Prostate gland (tissue), 2 donors: ENCODE measurements around the gene VEGFB. TPM values are rescaled to one million over a fixed set of nuclear protein-coding genes. Genes with fewer than 3 reads are reported as not detected.

Experiments
- DNase-seq: peaks from one replicate; pipeline ENCODE4 v3.0.0-alpha.2; 2019; ENCODE audit warnings: low spot score
- H3K27ac ChIP-seq, 2 donors: fragments of 200-600 bp; sonication (generic); 2 replicates each; pipeline ENCODE4 v1.5.1; 2017 to 2019
- H3K27me3 ChIP-seq: fragments of 200-600 bp; sonication (generic); replicated peaks from 2 replicates; pipeline ENCODE4 v1.5.1; 2019; ENCODE audit not compliant: insufficient read depth
- H3K36me3 ChIP-seq, 2 donors: fragments of 200-600 bp; sonication (generic); 1 replicate in 1 of 2; 2 replicates in 1 of 2; pipeline versions ENCODE4 v1.5.1 to v1.8.1; 2017 to 2019
- H3K4me1 ChIP-seq: fragments of 200-600 bp; sonication (generic); replicated peaks from 2 replicates; pipeline ENCODE4 v1.5.1; 2019
- H3K4me3 ChIP-seq, 2 donors: fragments of 200-600 bp; sonication (generic); 2 replicates each; pipeline ENCODE4 v1.5.1; 2017 to 2019
- H3K9me3 ChIP-seq: fragments of 200-600 bp; sonication (generic); 2 replicates; pipeline ENCODE4 v1.5.1; 2017
- POLR2A ChIP-seq: fragments of 450-650 bp; IDR thresholded peaks from one replicate; pipeline ENCODE4 v1.6.1; 2016; ENCODE audit warnings: antibody characterized with exemption, mild to moderate bottlenecking
- POLR2AphosphoS5 ChIP-seq: sonication (generic); formaldehyde crosslinking; IDR thresholded peaks from one replicate; pipeline ENCODE4 v1.6.1; 2017; ENCODE audit warnings: antibody characterized with exemption
- WGBS: methylation state at CpG from one replicate; pipeline ENCODE4 v1.1.5; 2018; 5-methylcytosine and 5-hydroxymethylcytosine counted together
- intact Hi-C: fragments of 100-400 bp; cut with DNase I; formaldehyde crosslinking; loops from one replicate; pipeline ENCODE4 v1.14.2; 2022
- total RNA-seq, 2 donors: library from RNA; depleted of rRNA; stranded (reverse); fragments of >200 nt; gene quantifications; one replicate each; pipeline ENCODE4 v1.1.0, GENCODE V29; 2016
- TF ChIP-seq, protein P1 (sequence below), 4 experiments: fragments of 200-600 bp in 2 of 4; fragments of 450-650 bp in 2 of 4; sonication (generic) in 2 of 4; IDR thresholded peaks; 1 replicate in 3 of 4; 2 replicates in 1 of 4; pipeline ENCODE4 v1.5.1; 2016 to 2019; ENCODE audit warnings: antibody characterized with exemption in 4 of 4, mild to moderate bottlenecking in 2 of 4, moderate library complexity in 2 of 4

Gene VEGFB
- total RNA-seq, 2 donors from 2014 or later, result 50.9 to 91.2 TPM

DNA sequence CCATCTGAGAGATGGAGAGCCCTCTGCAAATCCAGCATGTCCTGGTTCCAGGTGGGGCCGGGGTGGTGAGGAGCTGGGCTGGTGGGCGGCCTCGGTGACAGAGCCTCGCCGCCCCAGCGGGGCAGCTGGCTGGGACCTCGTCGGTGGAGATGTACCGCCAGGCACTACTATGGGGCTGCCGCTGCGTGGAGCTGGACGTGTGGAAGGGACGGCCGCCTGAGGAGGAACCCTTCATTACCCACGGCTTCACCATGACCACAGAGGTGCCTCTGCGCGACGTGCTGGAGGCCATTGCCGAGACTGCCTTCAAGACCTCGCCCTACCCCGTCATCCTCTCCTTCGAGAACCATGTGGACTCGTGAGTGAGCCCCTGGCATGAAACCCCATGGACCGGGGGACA, 24.0 kb downstream of the VEGFB start:
- Histone ChIP-seq H3K4me1 (no peaks in the 10 kb centered on the region), H3K4me3 (no peak overlapping the region), H3K9me3 (no peaks in the 10 kb centered on the region), H3K27me3 (no peaks in the 10 kb centered on the region), H3K27ac (no peak overlapping the region), H3K36me3 (peaks cover 0 to 19% of the 10 kb centered on the region in 2 donors)
- DNase-seq, result no peak
- intact Hi-C loops, result no loop called here
- TF ChIP-seq, protein P1, sequence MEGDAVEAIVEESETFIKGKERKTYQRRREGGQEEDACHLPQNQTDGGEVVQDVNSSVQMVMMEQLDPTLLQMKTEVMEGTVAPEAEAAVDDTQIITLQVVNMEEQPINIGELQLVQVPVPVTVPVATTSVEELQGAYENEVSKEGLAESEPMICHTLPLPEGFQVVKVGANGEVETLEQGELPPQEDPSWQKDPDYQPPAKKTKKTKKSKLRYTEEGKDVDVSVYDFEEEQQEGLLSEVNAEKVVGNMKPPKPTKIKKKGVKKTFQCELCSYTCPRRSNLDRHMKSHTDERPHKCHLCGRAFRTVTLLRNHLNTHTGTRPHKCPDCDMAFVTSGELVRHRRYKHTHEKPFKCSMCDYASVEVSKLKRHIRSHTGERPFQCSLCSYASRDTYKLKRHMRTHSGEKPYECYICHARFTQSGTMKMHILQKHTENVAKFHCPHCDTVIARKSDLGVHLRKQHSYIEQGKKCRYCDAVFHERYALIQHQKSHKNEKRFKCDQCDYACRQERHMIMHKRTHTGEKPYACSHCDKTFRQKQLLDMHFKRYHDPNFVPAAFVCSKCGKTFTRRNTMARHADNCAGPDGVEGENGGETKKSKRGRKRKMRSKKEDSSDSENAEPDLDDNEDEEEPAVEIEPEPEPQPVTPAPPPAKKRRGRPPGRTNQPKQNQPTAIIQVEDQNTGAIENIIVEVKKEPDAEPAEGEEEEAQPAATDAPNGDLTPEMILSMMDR (IDR thresholded peaks at IDR 0.05), result no peak
- TF ChIP-seq POLR2A (no peak), POLR2AphosphoS5 (no peak)
- 91% methylated on average over 20 of the region's 24 CpGs for WGBS

DNA sequence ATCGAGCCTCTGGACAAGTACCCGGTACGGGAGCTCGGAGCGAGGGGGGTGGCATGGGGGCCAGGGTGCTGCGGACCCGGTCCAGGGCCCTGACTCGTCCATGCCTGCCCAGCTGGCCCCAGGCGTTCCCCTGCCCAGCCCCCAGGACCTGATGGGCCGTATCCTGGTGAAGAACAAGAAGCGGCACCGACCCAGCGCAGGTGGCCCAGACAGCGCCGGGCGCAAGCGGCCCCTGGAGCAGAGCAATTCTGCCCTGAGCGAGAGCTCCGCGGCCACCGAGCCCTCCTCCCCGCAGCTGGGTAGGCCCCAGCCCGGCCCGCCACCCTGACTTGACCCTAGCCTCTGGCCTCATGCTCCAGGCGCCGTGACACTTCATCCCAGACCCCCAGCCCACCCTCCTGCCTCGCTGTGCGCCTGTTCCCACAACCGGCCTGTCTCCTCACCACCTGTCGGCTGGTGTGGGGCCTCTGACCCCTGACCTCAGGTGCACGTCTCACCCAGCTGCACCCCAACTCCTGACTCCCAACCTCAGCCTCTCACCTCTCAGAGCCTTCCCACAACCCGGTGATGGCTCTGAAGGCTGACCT, 24.7 kb downstream of the VEGFB start:
- H3K27ac ChIP-seq, result no peak overlapping the region
- no peak overlapping the region for H3K4me3 ChIP-seq
- intact Hi-C loops, result no loop called here
- TF ChIP-seq POLR2A (no peak), POLR2AphosphoS5 (no peak)
- TF ChIP-seq, protein P1 (IDR thresholded peaks at IDR 0.05), result no peak
- H3K9me3 ChIP-seq, result no peaks in the 10 kb centered on the region
- no peaks in the 10 kb centered on the region for H3K4me1 ChIP-seq
- H3K36me3 ChIP-seq, result peaks cover 0 to 19% of the 10 kb centered on the region in 2 donors
- no peak for DNase-seq
- 93% methylated on average over 30 of the region's 32 CpGs for WGBS
- no peaks in the 10 kb centered on the region for H3K27me3 ChIP-seq

DNA sequence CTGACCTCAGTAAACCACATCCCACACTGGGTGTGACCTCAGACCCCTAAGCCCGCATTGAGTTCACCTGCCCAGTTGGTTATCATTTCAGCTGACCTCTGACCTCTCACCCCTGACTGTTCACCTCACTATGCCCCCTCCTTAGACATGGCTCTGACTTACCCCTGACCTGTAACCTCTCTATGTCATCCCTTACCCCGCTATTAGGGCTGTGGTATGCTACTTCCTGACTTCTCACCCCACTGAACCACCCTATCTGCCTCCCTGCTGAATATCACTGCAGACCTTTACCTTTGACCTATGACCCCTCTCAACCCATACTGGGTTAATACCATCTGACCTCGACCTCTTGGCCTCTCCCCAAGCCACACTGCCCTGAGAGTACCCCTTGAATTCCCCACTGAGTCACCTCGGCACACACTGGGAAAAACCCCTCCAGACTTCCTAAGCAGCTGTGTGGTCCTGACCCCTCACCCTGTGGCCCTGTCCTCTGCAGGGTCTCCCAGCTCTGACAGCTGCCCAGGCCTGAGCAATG, 25.2 kb downstream of the VEGFB start:
- WGBS, result 90% methylated on average over 4 of the region's 4 CpGs
- no peak for TF ChIP-seq POLR2AphosphoS5
- TF ChIP-seq, protein P1 (IDR thresholded peaks at IDR 0.05), result no peak
- TF ChIP-seq POLR2A, result no peak
- Histone ChIP-seq H3K4me3 (no peak overlapping the region), H3K9me3 (no peaks in the 10 kb centered on the region), H3K4me1 (no peaks in the 10 kb centered on the region), H3K27me3 (no peaks in the 10 kb centered on the region), H3K27ac (no peak overlapping the region), H3K36me3 (peaks cover 0 to 19% of the 10 kb centered on the region in 2 donors)
- DNase-seq, result no peak
- intact Hi-C loops, result no loop called here

DNA sequence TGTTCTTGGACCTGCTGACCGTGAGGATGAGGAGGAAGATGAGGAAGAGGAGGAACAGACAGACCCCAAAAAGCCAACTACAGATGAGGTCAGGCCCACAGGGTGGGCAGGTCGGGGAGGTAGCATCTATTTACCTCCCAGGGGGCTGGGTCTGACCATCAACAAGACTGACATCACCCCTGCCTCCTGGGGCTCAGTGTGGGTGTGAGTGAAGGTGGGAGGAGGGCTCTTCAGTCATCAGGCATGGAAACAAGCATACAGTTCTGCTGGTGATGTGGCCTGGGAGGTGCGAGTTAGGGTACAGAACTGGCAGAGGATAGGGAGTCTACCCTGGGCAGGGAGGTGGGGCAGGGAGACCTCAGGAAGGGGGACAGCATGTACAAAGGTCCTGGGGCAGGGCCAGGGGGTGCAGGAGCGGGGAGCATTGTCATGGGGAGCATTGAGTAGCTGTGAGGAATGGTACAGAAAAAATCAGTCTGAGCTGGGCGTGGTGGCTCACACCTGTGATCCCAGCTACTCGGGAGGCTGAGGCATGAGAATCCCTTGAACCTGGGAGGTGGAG, 25.8 kb downstream of the VEGFB start:
- TF ChIP-seq POLR2A (no peak), POLR2AphosphoS5 (no peak)
- TF ChIP-seq, protein P1 (IDR thresholded peaks at IDR 0.05), result no peak
- no peaks in the 10 kb centered on the region for H3K27me3 ChIP-seq
- H3K9me3 ChIP-seq, result no peaks in the 10 kb centered on the region
- H3K27ac ChIP-seq, result no peak overlapping the region
- H3K36me3 ChIP-seq, result peaks cover 0 to 19% of the 10 kb centered on the region in 2 donors
- DNase-seq, result no peak
- WGBS, result 93% methylated on average over 6 of the region's 6 CpGs
- no peak overlapping the region for H3K4me3 ChIP-seq
- intact Hi-C loops, result no loop called here
- H3K4me1 ChIP-seq, result no peaks in the 10 kb centered on the region
